NCI-H774 (cell line): ENCODE measurements around the gene SHCBP1.

ENCODE experiments used
- DNase-seq: peaks from one replicate; lab custom pipeline; 2025; lab: John Stamatoyannopoulos, UW

Gene SHCBP1

GRCh38 chr16:46614006-46614405 lies 7.2 kb downstream of the SHCBP1 start:
- no peak for DNase-seq

GRCh38 chr16:46613352-46613751 lies 7.8 kb downstream of the SHCBP1 start:
- DNase-seq, result no peak

GRCh38 chr16:46612121-46612520 lies 9.1 kb downstream of the SHCBP1 start:
- DNase-seq, result no peak

- DNase-seq, result no peak
These were observed 13.7 kb downstream of the SHCBP1 start for GRCh38 chr16:46607529-46607928.

GRCh38 chr16:46606231-46606630 lies 14.9 kb downstream of the SHCBP1 start:
- DNase-seq, result no peak

GRCh38 chr16:46591257-46591656 lies 29.9 kb downstream of the SHCBP1 start:
- DNase-seq, result no peak

GRCh38 chr16:46586011-46586577 lies 35.1 kb downstream of the SHCBP1 start:
- DNase-seq, result no peak

GRCh38 chr16:46583036-46583435 lies 38.1 kb downstream of the SHCBP1 start:
- no peak for DNase-seq

- no peak for DNase-seq
These were observed 38.9 kb downstream of the SHCBP1 start for GRCh38 chr16:46582313-46582712.

- no peak for DNase-seq
These were observed 43.1 kb downstream of the SHCBP1 start for GRCh38 chr16:46577988-46578579.

GRCh38 chr16:46573834-46574159 lies 47.4 kb downstream of the SHCBP1 start:
- DNase-seq, result no peak

- DNase-seq, result no peak
These were observed 48.0 kb downstream of the SHCBP1 start for GRCh38 chr16:46573008-46573833.

- DNase-seq, result no peak
These were observed 51.9 kb downstream of the SHCBP1 start for GRCh38 chr16:46569231-46569735.

GRCh38 chr16:46568472-46569230 lies 52.5 kb downstream of the SHCBP1 start:
- DNase-seq, result no peak

- DNase-seq, result no peak
These were observed 58.2 kb downstream of the SHCBP1 start for GRCh38 chr16:46562979-46563378.

GRCh38 chr16:46558018-46558417 lies 63.2 kb downstream of the SHCBP1 start:
- DNase-seq, result no peak

- no peak for DNase-seq
These were observed 65.2 kb downstream of the SHCBP1 start for GRCh38 chr16:46555951-46556350.

GRCh38 chr16:46554435-46554834 lies 66.7 kb downstream of the SHCBP1 start:
- peak; percentile 34 for DNase-seq

- no peak for DNase-seq
These were observed 71.7 kb downstream of the SHCBP1 start for GRCh38 chr16:46549477-46549876.
